NCI-H226 (cell line): ENCODE data around the gene PPAN.

Experiments used
- DNase-seq: peaks from one replicate; pipeline ENCODE4 v3.0.0-alpha.2; 2015

PPAN gene

GRCh38 chr19:10114651-10115391 is 8.7 kb downstream of the PPAN start:
- DNase-seq = no peak

- DNase-seq = no peak
Measured at GRCh38 chr19:10115392-10116084, 9.4 kb downstream of the PPAN start.

GRCh38 chr19:10116085-10116865 is 10.1 kb downstream of the PPAN start:
- no peak for DNase-seq

GRCh38 chr19:10116866-10117616 is 10.9 kb downstream of the PPAN start:
- DNase-seq = no peak

GRCh38 chr19:10118960-10119359 is 12.8 kb downstream of the PPAN start:
- DNase-seq = no peak

- peak; percentile 67 for DNase-seq
Measured at GRCh38 chr19:10120538-10121189, 14.5 kb downstream of the PPAN start.

- DNase-seq = no peak
Measured at GRCh38 chr19:10122045-10122444, 15.9 kb downstream of the PPAN start.

- no peak for DNase-seq
Measured at GRCh38 chr19:10124429-10124828, 18.3 kb downstream of the PPAN start.

GRCh38 chr19:10126213-10126639 is 20.1 kb downstream of the PPAN start:
- DNase-seq = no peak

- no peak for DNase-seq
Measured at GRCh38 chr19:10132905-10133304, 26.7 kb downstream of the PPAN start.

- no peak for DNase-seq
Measured at GRCh38 chr19:10133596-10133995, 27.4 kb downstream of the PPAN start.

GRCh38 chr19:10134040-10134439 is 27.9 kb downstream of the PPAN start:
- DNase-seq = no peak

GRCh38 chr19:10135551-10136334 is 29.6 kb downstream of the PPAN start:
- no peak for DNase-seq

GRCh38 chr19:10136936-10137335 is 30.8 kb downstream of the PPAN start:
- no peak for DNase-seq

GRCh38 chr19:10137751-10138682 is 31.9 kb downstream of the PPAN start:
- no peak for DNase-seq

GRCh38 chr19:10138879-10139795 is 33.0 kb downstream of the PPAN start:
- no peak for DNase-seq

GRCh38 chr19:10139952-10140351 is 33.8 kb downstream of the PPAN start:
- no peak for DNase-seq

- DNase-seq = no peak
Measured at GRCh38 chr19:10141479-10141878, 35.3 kb downstream of the PPAN start.

GRCh38 chr19:10141973-10142372 is 35.8 kb downstream of the PPAN start:
- no peak for DNase-seq
